COLO829 (cell line): ENCODE measurements around the gene DOCK10.
"Not testable (repeated sequence)": the region's sequence is repeated elsewhere in the genome, so short reads cannot be mapped to it uniquely, and the experiment has no call there.

Source experiments
- DNase-seq: peaks from one replicate; pipeline ENCODE4 v3.0.0; 2012; ENCODE audit warnings: low spot score

The DOCK10 gene

GRCh38 chr2:224946895-224947294 is 95.4 kb downstream of the DOCK10 start:
- DNase-seq: no peak

DNA sequence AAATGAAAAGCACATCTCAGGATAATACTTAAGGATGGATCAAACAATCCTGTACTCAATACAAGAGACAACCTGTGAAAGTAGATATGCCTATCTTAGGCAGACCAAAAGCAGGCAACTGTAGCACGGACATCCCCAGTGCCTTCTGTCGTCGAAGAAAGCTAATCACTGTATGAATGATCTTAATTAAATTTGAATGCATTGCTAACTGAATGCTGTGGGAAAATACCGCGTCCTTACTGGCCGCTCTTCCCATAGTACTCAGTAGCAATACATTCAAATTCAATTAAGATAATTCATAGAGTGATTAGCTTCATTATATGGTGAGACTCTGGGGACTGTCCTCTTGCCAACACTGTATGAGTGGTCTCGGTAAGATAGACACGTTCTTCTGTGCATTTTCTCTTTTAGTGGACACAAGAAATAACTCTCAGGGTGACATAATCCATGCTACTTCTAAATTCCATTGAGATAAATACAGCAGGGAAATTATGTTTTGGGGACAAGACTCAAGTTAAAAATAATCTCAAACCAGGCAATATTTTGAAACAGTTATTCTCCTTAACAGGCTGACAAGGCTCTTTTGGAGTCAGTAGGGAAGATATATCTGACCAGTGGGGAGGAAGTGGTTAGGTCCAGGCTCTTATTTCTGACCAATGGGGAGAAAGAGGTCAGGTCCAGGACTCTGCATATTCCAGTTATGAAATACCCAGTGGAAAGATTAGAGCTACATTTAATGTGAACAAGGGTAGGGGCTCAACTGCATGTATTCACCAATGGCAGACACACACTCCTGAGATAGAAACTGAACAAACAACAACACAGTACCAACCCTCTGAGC is 97.3 kb downstream of the DOCK10 start:
- DNase-seq: no peak

GRCh38 chr2:224943601-224944041 is 98.6 kb downstream of the DOCK10 start:
- DNase-seq: not testable (repeated sequence)

DNA sequence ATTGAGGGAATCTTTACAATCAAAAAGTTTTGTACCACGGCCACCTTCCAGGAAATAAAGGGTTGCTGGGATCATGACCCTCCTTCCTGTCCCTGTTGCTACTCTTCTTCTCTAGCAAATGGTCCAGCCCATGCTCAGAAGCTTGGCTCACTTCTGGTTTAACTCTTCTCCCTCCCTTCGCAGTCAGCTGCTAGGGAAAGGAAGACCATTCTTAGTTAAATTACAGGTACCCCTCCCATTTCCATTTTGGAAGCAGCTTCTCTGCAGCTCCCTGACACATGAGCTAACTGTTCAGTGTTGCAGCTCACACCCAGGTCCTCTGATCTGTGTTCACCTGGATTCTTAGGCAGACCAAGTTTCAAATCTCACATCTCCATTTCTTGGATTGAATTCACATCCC is 100.3 kb downstream of the DOCK10 start:
- DNase-seq: no peak

GRCh38 chr2:224940618-224941017 is 101.7 kb downstream of the DOCK10 start:
- DNase-seq: no peak

DNA sequence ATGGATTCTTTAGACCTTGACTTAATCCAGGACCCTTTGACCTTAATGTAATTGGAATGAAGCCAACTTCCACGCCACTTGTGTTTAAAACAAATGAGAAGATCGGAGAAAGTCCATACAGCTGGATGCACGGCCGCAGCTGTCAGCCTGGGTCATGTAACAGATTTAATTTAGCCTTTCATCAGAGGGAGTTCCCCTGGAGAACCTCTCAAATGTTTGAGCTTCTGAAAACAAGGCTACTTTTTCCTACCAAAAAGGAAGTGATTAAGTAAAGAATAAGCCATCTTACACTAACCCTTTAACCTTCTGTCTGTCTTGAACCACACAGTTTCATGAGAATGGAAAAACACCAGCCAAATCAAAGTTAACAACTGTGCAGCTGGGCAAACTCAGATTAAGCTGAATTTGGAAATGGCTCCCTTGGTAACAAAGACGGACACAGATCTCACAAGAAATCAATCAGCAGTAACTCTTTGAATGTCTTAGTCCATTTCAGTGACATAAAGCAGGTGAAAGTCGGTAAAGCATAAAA is 103.6 kb downstream of the DOCK10 start:
- DNase-seq: no peak

DNA sequence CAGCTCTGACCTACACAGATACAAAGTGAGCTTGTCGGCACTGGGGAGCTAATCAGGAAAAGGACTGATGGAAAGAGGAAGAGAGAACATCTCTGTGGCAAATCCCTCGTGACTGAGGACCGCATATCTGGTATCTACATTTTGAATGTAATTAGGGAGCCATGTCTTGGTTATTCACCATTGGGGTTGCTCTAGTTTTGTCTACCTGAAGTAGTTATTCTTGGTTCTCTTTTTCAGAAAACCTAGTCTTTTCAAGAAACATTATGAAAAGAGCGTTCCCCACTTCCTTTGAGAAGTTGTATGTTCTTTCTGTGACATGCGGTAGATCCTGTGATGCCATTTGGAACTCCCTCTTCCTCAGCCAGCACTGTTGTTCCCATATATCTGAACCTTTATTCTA is 104.4 kb downstream of the DOCK10 start:
- no peak for DNase-seq

GRCh38 chr2:224934526-224935188 is 107.6 kb downstream of the DOCK10 start:
- DNase-seq: no peak

DNA sequence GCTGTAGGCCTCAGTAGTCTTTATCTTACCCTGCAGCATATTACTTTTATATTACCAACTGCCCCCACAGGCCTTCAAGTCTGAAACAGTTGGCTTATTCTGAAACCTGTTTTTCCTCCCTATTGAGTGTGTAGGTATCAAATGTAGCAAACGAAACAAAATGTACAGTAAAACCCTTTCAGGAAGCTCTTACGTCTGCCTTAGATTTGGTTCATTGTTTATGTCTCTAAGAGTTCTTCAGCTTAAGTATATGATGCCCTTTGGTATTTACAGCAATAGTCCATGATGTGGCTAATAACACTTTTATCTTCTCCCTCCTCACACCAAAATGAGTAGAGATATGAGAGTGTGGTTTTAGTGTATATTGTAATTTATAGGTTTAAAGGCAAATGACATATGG is 108.8 kb downstream of the DOCK10 start:
- DNase-seq: no peak

- no peak for DNase-seq
Observed at GRCh38 chr2:224932522-224932921, 109.7 kb downstream of the DOCK10 start.

DNA sequence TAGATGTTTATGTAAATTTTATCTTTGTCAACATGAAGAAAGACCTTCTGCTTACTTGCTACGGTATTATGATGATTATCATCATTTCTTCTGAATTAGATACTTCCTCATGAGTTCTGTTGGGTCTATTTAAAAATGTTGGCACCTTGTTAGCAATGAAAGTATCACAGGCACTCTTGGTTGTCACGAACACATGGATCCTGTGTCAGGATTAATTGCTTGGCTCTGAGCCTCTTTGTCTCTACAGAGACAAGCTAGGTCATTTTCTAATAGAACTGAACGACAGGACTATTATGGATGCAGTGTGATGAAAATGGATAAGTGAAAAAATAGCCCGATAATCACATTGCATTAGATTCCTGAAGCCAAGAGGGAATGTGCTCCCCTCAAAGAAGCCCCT is 110.3 kb downstream of the DOCK10 start:
- DNase-seq: no peak

- no peak for DNase-seq
Observed at GRCh38 chr2:224930990-224931389, 111.3 kb downstream of the DOCK10 start.

- DNase-seq: no peak
Observed at GRCh38 chr2:224930124-224930523, 112.1 kb downstream of the DOCK10 start.

- no peak for DNase-seq
Observed at GRCh38 chr2:224929512-224929911, 112.8 kb downstream of the DOCK10 start.

GRCh38 chr2:224927646-224928173 is 114.6 kb downstream of the DOCK10 start:
- no peak for DNase-seq

DNA sequence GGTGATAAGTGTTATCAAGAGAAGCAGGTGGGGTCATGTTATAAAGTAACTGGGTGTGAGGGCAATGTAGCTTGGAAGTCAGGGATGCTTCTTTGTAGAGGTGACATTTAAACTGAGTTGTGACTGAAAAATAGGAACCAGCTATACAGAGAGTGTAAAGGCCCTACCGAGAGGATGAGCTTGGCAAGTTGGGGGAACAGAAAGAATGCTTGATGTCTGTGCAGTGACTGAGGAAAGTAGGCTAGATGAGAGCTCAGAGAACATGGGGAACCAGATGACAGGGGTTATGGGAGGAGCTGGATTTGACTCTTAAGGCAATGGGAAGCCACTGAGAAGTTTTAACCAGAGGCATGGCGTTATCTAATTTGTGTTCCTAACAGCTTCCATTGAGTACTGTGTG is 115.3 kb downstream of the DOCK10 start:
- DNase-seq: no peak

- no peak for DNase-seq
Observed at GRCh38 chr2:224925810-224926100, 116.5 kb downstream of the DOCK10 start.

GRCh38 chr2:224925061-224925809 is 117.0 kb downstream of the DOCK10 start:
- DNase-seq: no peak

DNA sequence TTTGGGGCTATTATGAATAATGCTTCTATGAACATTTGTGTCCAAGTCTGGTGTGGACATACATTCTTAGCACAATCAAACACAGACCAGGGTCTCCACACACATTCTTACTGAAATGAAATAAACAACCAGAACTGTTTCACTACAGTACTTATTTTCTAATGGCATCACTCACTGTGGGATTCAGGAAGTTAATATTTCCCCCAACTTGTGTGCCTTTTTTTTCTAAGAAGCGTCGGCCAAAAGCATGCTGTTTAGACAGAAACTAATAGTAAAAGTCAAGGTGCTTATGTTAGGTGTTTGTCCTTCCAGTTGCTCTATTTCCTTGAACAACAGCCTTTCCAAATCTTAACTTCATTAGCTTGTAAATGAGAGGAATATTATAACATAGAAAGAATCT is 117.6 kb downstream of the DOCK10 start:
- no peak for DNase-seq

DNA sequence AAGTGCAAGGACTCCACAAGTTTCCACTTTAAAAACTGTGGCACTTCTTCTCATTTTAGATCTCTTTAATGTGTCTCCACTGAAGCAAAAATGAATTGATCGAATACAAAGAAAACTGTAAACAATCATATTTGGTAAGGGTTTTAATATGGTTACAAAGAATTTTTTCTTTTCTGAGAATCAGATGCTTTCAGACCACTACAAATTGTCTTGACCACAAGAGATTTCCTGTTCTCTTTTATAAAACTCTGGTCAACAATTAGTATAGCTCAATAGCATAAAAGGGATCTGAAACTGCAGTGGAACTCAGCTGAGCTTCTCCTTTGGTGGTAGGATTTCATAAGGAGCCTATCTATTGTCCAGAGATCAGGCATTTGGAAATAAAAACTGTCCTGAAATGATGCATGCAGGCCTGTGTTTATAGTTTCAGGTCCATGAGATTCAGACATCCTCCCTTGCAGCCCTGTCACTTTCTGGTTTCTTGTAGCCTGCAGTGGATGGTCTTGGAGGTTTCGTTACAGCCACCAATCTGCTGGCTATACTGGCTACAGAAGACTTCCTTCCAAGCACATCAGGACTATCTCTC is 120.0 kb downstream of the DOCK10 start:
- peak; percentile 38 for DNase-seq

- no peak for DNase-seq
Observed at GRCh38 chr2:224919472-224920110, 122.7 kb downstream of the DOCK10 start.
